Measurements from ENCODE around the gene EVC2.

The EVC2 gene

DNA sequence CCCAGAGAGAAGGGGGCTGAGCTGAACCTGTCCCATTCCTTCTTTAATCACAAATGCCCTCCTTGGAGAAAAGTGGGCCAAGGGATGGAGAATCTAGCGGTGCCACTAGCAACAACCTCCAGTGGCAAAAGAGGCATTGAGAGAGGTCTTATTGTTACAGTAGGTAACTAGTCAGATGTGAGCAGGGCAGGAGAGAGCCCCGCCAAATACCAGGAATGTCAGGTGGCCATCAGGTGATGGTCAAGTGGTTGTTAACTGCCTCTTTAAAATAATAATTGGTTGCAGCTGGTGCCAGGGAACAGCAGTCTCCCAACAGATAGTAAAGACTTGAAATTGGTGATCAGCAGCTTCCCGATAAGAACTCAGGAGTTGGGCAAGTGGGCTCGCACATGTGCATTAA is 116.1 kb downstream of the EVC2 start:
- H3K9me3 ChIP-seq (ENCODE audit: control insufficient read depth, low read length): peaks cover 12% of the 10 kb centered on the region
- no peak overlapping the region for H3K4me3 ChIP-seq (ENCODE audit: extremely low read depth, insufficient read depth, low read length, poor library complexity, severe bottlenecking)
- 92 to 100% methylated on average over 2 to 3 of the region's 4 CpGs for WGBS, 2 experiments (ENCODE audit: insufficient coverage in 2 of 2)
- no peak overlapping the region for H3K27ac ChIP-seq (ENCODE audit: low read depth, low read length, severe bottlenecking)
- H3K4me1 ChIP-seq (ENCODE audit: control insufficient read depth, insufficient read depth, low read length, poor library complexity, severe bottlenecking): no peaks in the 10 kb centered on the region
- peaks cover 8% of the 10 kb centered on the region for H3K36me3 ChIP-seq (ENCODE audit: control insufficient read depth, insufficient read depth, low read length)

DNA sequence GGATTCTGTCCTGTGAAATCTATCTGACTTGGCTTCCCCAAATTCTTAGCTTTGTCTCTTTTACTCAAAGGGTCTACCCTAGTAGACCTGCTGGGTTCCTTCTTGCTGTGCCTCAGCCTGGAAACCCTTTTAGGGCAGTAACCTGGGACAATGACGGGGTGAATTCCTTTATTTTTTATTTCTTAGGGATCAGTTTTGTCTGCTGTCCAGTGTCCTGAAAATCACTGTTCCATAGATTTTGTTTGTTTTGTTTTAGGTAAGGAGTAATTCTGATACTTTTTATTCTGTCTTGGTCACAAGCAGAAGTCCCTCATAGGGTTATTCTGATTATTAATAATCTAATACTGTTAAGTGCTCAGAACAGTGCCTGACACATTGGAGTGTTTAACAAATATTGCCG is 118.9 kb downstream of the EVC2 start:
- no peaks in the 10 kb centered on the region for H3K4me1 ChIP-seq (ENCODE audit: control insufficient read depth, insufficient read depth, low read length, poor library complexity, severe bottlenecking)
- H3K36me3 ChIP-seq (ENCODE audit: control insufficient read depth, insufficient read depth, low read length): peaks cover 8% of the 10 kb centered on the region
- peaks cover 13% of the 10 kb centered on the region for H3K9me3 ChIP-seq (ENCODE audit: control insufficient read depth, low read length)
- no peak overlapping the region for H3K27ac ChIP-seq (ENCODE audit: low read depth, low read length, severe bottlenecking)
- 86 to 93% methylated on average over 1 to 2 of the region's 2 CpGs for WGBS, 2 experiments (ENCODE audit: insufficient coverage in 2 of 2)
- no peak overlapping the region for H3K4me3 ChIP-seq (ENCODE audit: extremely low read depth, insufficient read depth, low read length, poor library complexity, severe bottlenecking)

GRCh38 chr4:5588046-5588445 is 120.3 kb downstream of the EVC2 start:
- Histone ChIP-seq H3K4me1 (ENCODE audit: control insufficient read depth, insufficient read depth, low read length, poor library complexity, severe bottlenecking) (no peaks in the 10 kb centered on the region), H3K27ac (ENCODE audit: low read depth, low read length, severe bottlenecking) (no peak overlapping the region), H3K4me3 (ENCODE audit: extremely low read depth, insufficient read depth, low read length, poor library complexity, severe bottlenecking) (no peak overlapping the region), H3K9me3 (ENCODE audit: control insufficient read depth, low read length) (peaks cover 13% of the 10 kb centered on the region), H3K36me3 (ENCODE audit: control insufficient read depth, insufficient read depth, low read length) (peaks cover 3% of the 10 kb centered on the region)
- no CpG with 5 or more reads among the region's 1 CpG for WGBS, 2 experiments (ENCODE audit: insufficient coverage in 2 of 2)

DNA sequence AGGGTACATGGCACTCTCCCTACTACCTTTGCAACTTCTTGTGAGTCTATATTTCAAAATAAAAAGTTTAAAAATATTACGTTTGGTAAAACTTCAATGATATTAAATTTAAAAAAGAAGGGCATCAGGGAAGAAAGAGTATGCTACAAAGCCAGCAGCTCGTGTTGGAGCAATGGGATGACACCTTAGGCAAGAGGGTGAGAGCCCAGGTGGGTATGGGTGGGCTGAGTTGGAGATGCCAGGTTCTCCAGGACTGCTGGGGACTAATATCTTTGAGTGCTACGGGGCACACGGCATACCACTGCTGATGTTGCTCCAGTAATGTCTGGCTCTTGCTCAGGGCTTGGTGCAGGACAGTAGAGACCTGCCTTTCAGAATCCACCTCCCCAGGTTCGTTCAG is 132.4 kb downstream of the EVC2 start:
- Histone ChIP-seq H3K4me3 (ENCODE audit: extremely low read depth, insufficient read depth, low read length, poor library complexity, severe bottlenecking) (no peak overlapping the region), H3K27ac (ENCODE audit: low read depth, low read length, severe bottlenecking) (no peak overlapping the region), H3K36me3 (ENCODE audit: control insufficient read depth, insufficient read depth, low read length) (peaks cover 16% of the 10 kb centered on the region), H3K4me1 (ENCODE audit: control insufficient read depth, insufficient read depth, low read length, poor library complexity, severe bottlenecking) (no peaks in the 10 kb centered on the region), H3K9me3 (ENCODE audit: control insufficient read depth, low read length) (no peaks in the 10 kb centered on the region)
- WGBS, 2 experiments (ENCODE audit: insufficient coverage in 2 of 2): 84% methylated on average over 4 of the region's 5 CpGs

DNA sequence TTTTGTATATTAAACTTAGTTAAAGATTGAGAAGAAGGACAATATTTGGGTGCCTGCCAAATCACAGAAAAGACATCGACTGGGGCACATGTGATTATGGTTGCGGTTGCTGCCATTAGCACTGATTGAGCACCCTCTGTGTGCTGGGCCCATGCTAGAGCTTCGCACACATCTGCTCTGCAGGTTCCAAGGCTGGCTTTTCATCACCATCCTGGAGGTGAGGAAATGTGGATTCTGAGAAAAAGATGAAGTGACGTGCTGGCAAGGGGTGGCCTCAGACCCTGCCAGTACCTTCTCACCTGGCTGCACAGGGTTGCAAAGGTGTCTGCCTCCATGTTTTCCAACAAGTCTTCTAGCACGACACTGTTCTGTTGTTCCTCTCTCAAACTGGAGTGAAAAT is 134.0 kb downstream of the EVC2 start:
- H3K36me3 ChIP-seq (ENCODE audit: control insufficient read depth, insufficient read depth, low read length): peaks cover 16% of the 10 kb centered on the region
- H3K27ac ChIP-seq (ENCODE audit: low read depth, low read length, severe bottlenecking): no peak overlapping the region
- no peaks in the 10 kb centered on the region for H3K9me3 ChIP-seq (ENCODE audit: control insufficient read depth, low read length)

GRCh38 chr4:5573965-5574364 is 134.4 kb downstream of the EVC2 start:
- 91 to 94% methylated on average over 5 to 8 of the region's 8 CpGs for WGBS, 2 experiments (ENCODE audit: insufficient coverage in 2 of 2)
- no peaks in the 10 kb centered on the region for H3K4me1 ChIP-seq (ENCODE audit: control insufficient read depth, insufficient read depth, low read length, poor library complexity, severe bottlenecking)
- H3K27ac ChIP-seq (ENCODE audit: low read depth, low read length, severe bottlenecking): no peak overlapping the region
- H3K9me3 ChIP-seq (ENCODE audit: control insufficient read depth, low read length): no peaks in the 10 kb centered on the region
- peaks cover 16% of the 10 kb centered on the region for H3K36me3 ChIP-seq (ENCODE audit: control insufficient read depth, insufficient read depth, low read length)
- H3K4me3 ChIP-seq (ENCODE audit: extremely low read depth, insufficient read depth, low read length, poor library complexity, severe bottlenecking): no peak overlapping the region

More for the DNA sequence above, 134.0 kb downstream of the EVC2 start:
- Histone ChIP-seq H3K4me1 (ENCODE audit: control insufficient read depth, insufficient read depth, low read length, poor library complexity, severe bottlenecking) (no peaks in the 10 kb centered on the region), H3K4me3 (ENCODE audit: extremely low read depth, insufficient read depth, low read length, poor library complexity, severe bottlenecking) (no peak overlapping the region)
- WGBS, 2 experiments (ENCODE audit: insufficient coverage in 2 of 2): 91 to 93% methylated on average over 3 to 4 of the region's 5 CpGs

- 89 to 92% methylated on average over 3 to 5 of the region's 5 CpGs for WGBS, 2 experiments (ENCODE audit: insufficient coverage in 2 of 2)
- Histone ChIP-seq H3K27ac (ENCODE audit: low read depth, low read length, severe bottlenecking) (no peak overlapping the region), H3K9me3 (ENCODE audit: control insufficient read depth, low read length) (no peaks in the 10 kb centered on the region), H3K4me1 (ENCODE audit: control insufficient read depth, insufficient read depth, low read length, poor library complexity, severe bottlenecking) (no peaks in the 10 kb centered on the region), H3K36me3 (ENCODE audit: control insufficient read depth, insufficient read depth, low read length) (peaks cover 16% of the 10 kb centered on the region), H3K4me3 (ENCODE audit: extremely low read depth, insufficient read depth, low read length, poor library complexity, severe bottlenecking) (no peak overlapping the region)
Measured at GRCh38 chr4:5572751-5573150, 135.6 kb downstream of the EVC2 start.

GRCh38 chr4:5572114-5572513 is 136.2 kb downstream of the EVC2 start:
- Histone ChIP-seq H3K9me3 (ENCODE audit: control insufficient read depth, low read length) (no peaks in the 10 kb centered on the region), H3K4me3 (ENCODE audit: extremely low read depth, insufficient read depth, low read length, poor library complexity, severe bottlenecking) (no peak overlapping the region), H3K27ac (ENCODE audit: low read depth, low read length, severe bottlenecking) (no peak overlapping the region), H3K36me3 (ENCODE audit: control insufficient read depth, insufficient read depth, low read length) (peaks cover 16% of the 10 kb centered on the region), H3K4me1 (ENCODE audit: control insufficient read depth, insufficient read depth, low read length, poor library complexity, severe bottlenecking) (no peaks in the 10 kb centered on the region)
- no CpG with 5 or more reads among the region's 2 CpGs for WGBS, 2 experiments (ENCODE audit: insufficient coverage in 2 of 2)

GRCh38 chr4:5571646-5572045 is 136.7 kb downstream of the EVC2 start:
- Histone ChIP-seq H3K4me1 (ENCODE audit: control insufficient read depth, insufficient read depth, low read length, poor library complexity, severe bottlenecking) (no peaks in the 10 kb centered on the region), H3K36me3 (ENCODE audit: control insufficient read depth, insufficient read depth, low read length) (peaks cover 16% of the 10 kb centered on the region), H3K9me3 (ENCODE audit: control insufficient read depth, low read length) (no peaks in the 10 kb centered on the region), H3K27ac (ENCODE audit: low read depth, low read length, severe bottlenecking) (no peak overlapping the region), H3K4me3 (ENCODE audit: extremely low read depth, insufficient read depth, low read length, poor library complexity, severe bottlenecking) (no peak overlapping the region)
- 86 to 93% methylated on average over 3 of the region's 5 CpGs for WGBS, 2 experiments (ENCODE audit: insufficient coverage in 2 of 2)

GRCh38 chr4:5569451-5569850 is 138.9 kb downstream of the EVC2 start:
- Histone ChIP-seq H3K27ac (ENCODE audit: low read depth, low read length, severe bottlenecking) (no peak overlapping the region), H3K9me3 (ENCODE audit: control insufficient read depth, low read length) (no peaks in the 10 kb centered on the region), H3K36me3 (ENCODE audit: control insufficient read depth, insufficient read depth, low read length) (peaks cover 16% of the 10 kb centered on the region), H3K4me3 (ENCODE audit: extremely low read depth, insufficient read depth, low read length, poor library complexity, severe bottlenecking) (no peak overlapping the region), H3K4me1 (ENCODE audit: control insufficient read depth, insufficient read depth, low read length, poor library complexity, severe bottlenecking) (no peaks in the 10 kb centered on the region)
- WGBS, 2 experiments (ENCODE audit: insufficient coverage in 2 of 2): 91 to 99% methylated on average over 5 of the region's 5 CpGs

- no peaks in the 10 kb centered on the region for H3K4me1 ChIP-seq (ENCODE audit: control insufficient read depth, insufficient read depth, low read length, poor library complexity, severe bottlenecking)
- no peaks in the 10 kb centered on the region for H3K9me3 ChIP-seq (ENCODE audit: control insufficient read depth, low read length)
- no peak overlapping the region for H3K4me3 ChIP-seq (ENCODE audit: extremely low read depth, insufficient read depth, low read length, poor library complexity, severe bottlenecking)
- 89 to 90% methylated on average over 5 to 6 of the region's 6 CpGs for WGBS, 2 experiments (ENCODE audit: insufficient coverage in 2 of 2)
- no peak overlapping the region for H3K27ac ChIP-seq (ENCODE audit: low read depth, low read length, severe bottlenecking)
- peaks cover 10% of the 10 kb centered on the region for H3K36me3 ChIP-seq (ENCODE audit: control insufficient read depth, insufficient read depth, low read length)
Measured at GRCh38 chr4:5568931-5569330, 139.4 kb downstream of the EVC2 start.

Data from mesodermal cell (in vitro differentiated cells).